GM10847 (cell line): ENCODE measurements around the gene NFKBIE.

Source experiments
- POLR2A ChIP-seq: IDR thresholded peaks from 2 replicates; pipeline ENCODE4 v1.6.1; 2011; ENCODE audit not compliant: insufficient read length; ENCODE audit errors: extremely low read depth

The NFKBIE gene

GRCh38 chr6:44257753-44258324, 7.5 kb downstream of the NFKBIE start:
- no peak for TF ChIP-seq POLR2A

- TF ChIP-seq POLR2A: peak; percentile 40
Measured at GRCh38 chr6:44257025-44257752, 8.2 kb downstream of the NFKBIE start, which contains the start of gene SLC35B2. TSS of gene SLC35B2 (minus strand) at chr6:44257528. CDS start at chr6:44257410, 118 bp downstream.

DNA sequence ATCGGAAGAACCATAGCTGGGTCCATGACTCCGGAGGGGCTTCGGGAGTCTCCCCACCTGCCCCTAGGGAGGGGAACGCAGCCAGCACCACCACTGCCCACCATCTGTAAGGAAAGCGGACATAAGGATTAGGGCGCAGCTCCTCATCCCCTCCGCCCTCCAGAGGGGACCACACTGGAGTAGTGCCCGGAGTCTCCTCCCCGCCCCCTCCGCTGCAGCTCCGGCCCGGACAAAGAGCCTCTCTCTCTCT, 8.7 kb downstream of the NFKBIE start:
- TF ChIP-seq POLR2A: no peak

DNA sequence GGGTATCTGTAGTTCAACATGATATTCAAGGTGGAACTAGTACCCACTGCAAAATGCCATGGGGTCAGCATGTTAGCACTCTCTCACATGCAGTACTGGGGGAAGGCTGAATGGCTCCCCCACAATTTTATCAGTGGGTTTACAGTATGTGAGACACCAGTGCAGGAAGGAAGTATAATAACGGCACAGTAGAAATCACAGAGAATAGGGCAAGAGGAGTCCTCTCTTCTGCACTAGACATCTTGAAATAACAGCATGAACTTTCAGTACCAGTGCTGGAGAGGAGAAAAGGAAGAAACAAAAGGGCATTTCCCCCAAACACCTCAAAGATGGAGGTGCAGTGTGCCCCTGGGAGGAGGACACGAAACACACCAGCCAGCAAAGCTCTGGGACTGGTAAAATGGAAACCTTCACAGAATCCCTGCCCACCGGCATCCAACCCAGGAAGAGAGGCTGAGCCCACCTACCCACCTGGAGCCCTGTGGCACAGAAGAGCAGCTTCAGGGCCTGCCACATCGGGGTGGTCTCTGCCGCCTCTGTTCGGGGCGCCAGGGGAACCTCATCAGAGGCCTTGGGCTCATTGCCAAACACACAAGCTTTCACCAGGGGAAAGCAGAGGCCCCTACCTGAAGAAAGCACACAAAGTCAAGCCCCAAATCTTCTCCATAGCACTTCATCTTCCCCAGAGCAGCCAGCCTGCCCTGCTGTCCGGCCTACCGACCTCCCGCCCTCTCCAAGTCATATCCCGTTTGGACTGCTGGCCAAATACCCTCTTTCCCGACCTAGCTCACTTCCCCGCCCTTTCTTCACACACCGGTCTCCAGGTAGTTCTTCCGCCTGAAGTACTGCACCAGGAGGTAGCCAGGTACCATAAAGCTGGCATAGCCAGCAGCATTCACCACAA, 9.2 kb downstream of the NFKBIE start:
- TF ChIP-seq POLR2A: peak; percentile 16

GRCh38 chr6:44255105-44255808, 10.1 kb downstream of the NFKBIE start:
- no peak for TF ChIP-seq POLR2A

DNA sequence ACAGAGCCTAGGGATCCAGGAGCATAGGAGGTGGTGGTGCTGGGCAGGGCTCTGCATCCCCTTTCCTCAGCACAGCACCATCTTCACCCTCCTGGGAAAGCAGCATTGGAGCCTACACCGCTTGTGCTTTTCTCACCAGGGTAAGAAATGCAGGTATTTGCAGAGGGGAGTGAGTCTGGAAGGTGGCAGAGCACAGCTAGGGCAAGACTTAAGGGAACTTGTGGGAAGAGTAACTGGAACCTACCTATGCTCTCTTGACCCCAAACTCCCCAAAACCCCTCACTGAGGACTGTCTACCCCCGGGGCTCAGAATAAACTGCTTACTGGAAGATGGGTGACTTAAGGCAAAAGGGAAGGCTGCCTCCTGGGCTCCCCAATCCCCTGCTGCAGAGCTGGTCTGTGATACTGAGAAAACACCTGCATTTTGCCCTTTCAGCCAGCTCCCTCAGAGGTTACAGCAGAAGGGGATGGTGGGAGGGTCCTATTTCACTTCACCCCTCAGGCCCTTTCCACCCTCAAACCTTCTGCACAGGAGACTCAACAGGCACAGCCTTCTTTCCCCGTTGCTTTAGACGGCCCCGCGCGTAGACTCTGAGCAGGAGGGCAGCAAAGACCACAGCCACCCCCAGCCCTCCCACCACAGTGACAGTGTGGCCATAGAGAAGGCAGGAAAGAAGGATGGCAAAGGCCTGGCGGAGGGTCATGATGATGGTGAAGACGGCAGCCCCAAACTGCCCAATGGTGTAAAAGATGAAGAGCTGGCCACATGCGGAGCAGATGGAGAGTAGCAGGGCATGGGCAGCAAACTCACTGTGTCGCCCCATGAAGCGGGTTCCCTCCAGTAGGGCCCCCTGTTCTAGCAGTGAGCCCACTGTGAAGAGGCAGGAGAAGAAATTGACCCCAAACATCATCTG, 10.9 kb downstream of the NFKBIE start:
- no peak for TF ChIP-seq POLR2A

GRCh38 chr6:44253307-44254101, 11.8 kb downstream of the NFKBIE start:
- TF ChIP-seq POLR2A: no peak

- no peak for TF ChIP-seq POLR2A
Measured at GRCh38 chr6:44251576-44252524, 13.5 kb downstream of the NFKBIE start.

DNA sequence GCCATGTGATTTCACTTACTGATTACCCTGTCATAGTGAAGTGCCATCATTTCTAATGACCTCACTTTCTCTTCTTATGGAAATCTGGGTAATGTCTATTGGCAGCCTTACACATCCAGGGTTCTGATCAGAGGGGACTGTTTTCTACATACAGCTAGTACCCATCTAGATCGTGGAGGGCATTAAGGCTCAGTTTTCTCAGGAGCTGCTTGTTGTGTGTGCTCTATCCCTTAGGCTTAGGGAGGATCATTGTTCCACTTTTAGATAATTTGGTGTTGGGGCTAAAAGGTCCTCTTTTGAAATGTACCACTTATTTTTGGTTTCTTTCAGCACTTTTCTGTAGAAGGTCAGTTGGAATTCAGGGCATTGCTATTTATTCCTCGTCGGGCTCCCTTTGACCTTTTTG, 14.6 kb downstream of the NFKBIE start:
- no peak for TF ChIP-seq POLR2A

DNA sequence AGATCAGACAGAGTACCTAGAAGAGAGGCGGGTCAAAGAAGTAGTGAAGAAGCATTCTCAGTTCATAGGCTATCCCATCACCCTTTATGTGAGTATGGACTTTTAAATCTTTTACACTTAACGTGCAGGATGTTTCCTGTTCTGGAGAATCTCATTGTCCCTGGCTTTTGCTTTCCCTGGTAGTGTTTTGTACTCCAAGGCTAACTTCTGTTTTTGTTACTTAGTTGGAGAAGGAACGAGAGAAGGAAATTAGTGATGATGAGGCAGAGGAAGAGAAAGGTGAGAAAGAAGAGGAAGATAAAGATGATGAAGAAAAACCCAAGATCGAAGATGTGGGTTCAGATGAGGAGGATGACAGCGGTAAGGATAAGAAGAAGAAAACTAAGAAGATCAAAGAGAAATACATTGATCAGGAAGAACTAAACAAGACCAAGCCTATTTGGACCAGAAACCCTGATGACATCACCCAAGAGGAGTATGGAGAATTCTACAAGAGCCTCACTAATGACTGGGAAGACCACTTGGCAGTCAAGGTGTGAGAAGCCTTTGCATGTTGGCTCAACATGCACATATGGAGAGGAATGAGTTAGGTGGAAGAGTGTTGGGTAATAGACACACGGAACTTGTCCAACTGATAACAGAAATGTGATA, 15.2 kb downstream of the NFKBIE start:
- no peak for TF ChIP-seq POLR2A

DNA sequence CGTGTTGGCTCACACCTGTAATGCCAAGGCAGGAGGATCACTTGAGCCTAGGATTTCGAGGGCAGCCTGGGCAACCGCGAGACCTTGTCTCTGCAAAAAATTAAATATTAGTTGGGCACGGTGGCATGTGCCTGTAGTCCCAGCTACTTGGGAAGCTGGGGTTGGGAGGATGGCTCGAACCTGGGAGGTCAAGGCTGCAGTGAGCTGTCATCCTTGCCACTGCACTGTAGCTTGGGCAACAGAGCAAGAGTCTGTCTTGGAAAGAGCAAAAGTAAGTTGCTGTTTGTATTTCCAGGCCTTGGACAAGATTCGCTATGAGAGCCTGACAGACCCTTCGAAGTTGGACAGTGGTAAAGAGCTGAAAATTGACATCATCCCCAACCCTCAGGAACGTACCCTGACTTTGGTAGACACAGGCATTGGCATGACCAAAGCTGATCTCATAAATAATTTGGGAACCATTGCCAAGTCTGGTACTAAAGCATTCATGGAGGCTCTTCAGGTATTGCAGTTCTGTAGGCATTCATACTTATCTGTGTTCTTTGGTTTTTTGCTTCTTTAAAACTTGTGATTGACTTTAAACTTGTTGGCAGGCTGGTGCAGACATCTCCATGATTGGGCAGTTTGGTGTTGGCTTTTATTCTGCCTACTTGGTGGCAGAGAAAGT, 16.1 kb downstream of the NFKBIE start:
- no peak for TF ChIP-seq POLR2A

- no peak for TF ChIP-seq POLR2A
Measured at GRCh38 chr6:44248579-44248978, 16.8 kb downstream of the NFKBIE start.
